Measurements from ENCODE around the gene BIN1.
"Not testable (repeated sequence)": the region's sequence is repeated elsewhere in the genome, so short reads cannot be mapped to it uniquely, and the experiment has no call there.

Gene BIN1

DNA sequence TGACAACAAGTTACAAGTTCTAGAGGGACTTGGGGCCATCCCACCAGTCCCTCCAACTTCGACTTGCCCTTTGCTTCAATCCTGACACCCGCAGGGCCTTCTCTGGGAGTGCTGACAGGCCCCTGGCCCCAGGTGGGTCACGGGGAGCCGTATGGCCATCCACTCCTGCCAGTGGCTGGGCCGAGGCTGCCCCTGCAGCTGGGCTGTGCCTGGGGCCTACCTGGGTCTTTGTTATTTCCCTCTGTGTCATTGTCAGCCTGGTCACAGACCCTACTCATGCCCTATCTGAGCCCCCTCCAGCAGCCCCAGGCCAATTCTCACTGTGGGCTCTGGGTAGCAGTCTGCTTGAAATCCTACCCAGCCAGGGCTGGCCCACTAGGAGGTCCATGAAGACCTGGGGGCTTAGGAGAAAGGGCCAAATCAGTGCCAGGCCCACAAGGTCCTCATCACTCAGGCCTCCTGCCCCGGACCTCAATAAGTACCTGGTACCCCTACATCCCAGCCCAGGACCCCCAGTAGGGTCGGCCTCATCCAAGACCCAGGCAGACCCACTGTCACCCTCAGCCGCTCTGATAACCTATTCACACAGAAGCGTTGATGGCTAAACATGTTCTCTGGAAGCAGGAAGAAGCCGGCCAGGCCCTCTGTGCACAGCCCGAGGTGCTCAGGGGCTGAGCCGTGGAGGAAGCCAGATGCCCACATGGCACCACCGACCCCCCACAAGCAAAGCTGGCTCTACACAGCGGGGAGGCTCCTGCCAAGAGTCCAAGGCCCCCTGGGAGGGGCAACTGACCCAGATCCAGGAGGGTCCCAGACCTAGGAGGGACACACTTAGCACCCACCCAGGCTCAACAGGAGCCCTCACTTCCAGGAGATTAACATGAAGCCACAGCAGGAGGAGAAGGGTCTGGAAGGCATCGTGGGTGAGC is 57.7 kb downstream of the BIN1 start:
- DNase-seq (ENCODE audit: low read depth in 2 of 2, low spot score in 1 of 2) = no peak

DNA sequence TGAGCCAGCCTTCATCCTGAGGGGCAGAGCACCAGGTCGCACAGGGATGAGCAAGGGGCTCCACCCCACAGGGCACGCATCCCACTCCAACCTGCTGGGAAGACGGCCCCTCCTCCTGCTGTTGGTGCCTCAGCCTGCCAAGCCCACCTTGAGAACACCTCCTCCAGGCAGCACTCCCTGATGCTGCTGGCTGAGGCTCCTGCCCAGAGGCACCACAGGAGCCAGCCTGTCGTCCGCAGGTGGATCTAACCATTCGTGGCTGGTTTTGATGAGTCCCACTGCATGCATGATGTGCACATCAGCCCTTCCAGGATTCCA is 58.4 kb downstream of the BIN1 start:
- DNase-seq (ENCODE audit: low read depth in 2 of 2, low spot score in 1 of 2) = no peak

DNA sequence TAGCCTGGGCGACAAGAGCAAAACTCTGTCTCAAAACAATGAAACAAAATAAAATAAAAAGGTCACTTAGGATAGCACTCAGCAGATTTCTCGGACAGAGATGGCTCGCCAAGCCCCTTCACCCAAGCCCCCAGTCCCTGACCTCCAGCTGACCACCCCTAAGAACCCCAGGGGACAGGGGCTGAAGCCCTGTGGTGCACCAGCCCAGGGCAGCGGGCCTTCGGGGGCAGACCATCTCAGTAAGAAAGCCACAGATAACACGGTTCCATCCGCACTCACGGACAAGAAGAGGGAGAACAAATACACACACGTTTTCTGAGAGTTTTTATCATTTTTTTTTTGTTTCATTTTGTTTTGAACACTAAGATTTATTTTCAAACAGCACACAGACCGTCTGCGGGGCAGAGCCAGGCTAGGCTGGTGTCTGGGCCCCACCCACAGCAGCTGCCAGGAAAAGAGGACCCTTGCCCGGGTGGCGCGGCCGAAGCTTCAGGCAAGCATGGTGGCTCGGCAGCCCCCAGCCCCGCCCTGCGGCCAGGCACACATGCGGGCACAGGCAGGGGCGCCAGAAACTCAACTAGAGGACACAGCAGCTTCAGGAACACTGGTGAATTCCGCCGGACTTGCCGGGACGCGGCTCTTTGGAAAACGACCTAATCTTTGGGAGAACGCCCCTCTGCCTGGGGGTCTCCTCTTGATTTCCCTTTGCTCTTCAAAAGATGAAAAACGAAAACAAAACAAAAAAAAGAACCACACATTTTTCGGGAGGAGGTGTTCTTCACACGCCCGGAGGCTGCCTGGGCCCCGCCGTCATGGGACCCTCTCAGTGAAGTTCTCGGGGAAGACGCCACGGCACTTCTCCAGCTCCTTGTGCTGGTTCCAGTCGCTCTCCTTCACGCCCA is 59.0 kb downstream of the BIN1 start:
- DNase-seq (ENCODE audit: low read depth in 2 of 2, low spot score in 1 of 2) = no peak

DNA sequence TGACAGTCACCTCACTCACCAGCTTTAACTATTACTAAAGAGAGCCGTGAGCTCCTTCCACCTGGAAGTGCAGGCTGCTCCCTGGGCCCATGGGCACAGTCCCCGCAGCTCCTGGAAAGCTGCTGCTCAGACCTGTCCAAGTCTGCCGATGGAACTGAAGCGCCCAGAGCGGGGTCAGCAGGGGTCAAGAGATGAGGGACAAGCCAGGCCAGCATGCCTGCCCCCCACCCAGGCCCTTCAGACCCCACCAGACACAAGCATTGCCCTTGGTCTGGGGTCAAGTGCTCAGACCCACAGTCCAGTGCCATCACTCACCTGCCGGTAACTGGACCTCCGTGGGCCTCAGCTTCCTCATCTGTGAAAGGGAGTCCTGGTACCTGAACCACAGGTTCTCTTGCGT is 59.9 kb downstream of the BIN1 start:
- no peak for DNase-seq (ENCODE audit: low read depth in 2 of 2, low spot score in 1 of 2)

DNA sequence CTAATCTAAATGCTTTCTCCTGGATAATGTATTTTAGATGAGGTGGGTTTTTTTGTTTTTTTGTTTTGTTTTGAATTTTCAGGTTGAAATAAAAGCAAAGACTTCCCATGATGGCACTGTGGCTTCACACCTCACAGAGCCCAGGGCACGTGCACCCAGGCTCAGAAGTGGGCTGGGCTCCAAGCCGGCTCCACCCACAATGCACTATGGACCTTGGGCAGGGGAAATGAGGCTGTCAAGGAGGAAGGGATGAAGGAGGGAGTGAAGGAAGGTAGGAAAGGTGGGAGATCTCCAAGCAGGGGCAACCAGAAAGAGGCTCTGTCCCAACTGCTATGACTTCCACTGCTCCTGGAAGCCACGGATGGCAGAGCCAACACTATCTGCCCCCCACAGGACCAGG is 60.4 kb downstream of the BIN1 start:
- DNase-seq (ENCODE audit: low read depth in 2 of 2, low spot score in 1 of 2) = no peak

DNA sequence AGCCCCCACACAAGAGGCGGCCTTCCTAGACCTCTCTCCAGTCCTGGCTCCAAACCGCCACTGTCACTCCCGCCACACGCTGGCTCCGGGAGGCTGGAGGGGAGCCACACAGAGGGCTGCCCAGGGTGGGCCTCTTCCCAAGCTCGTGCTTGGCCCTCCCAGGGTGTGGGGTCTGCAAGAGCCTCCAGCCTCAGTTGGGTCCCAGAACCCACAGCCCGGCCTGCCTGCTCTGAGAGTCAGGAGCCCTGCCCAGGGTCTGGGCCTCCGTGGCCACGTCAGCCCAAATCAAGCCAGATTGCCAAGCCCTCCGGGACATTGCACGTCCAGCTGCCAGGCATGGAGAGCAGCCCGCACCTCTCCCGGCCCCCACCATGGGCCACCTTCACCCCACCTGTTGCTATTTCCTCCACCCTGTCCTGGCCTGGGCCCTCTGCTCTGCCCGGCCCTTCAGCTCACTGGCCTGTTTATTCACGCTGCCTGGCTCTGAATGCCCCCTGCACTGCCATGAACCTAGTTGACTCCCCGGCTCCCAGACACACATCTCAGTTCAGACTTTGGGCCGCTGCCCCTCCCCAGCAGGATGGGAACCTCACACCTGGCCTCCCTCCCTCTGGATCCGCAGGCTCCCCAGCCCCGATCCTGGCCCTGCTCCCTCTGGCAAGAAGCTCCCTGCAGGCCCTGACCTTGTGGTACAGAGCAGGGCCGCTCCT is 61.0 kb downstream of the BIN1 start:
- no peak for DNase-seq (ENCODE audit: low read depth in 2 of 2, low spot score in 1 of 2)

DNA sequence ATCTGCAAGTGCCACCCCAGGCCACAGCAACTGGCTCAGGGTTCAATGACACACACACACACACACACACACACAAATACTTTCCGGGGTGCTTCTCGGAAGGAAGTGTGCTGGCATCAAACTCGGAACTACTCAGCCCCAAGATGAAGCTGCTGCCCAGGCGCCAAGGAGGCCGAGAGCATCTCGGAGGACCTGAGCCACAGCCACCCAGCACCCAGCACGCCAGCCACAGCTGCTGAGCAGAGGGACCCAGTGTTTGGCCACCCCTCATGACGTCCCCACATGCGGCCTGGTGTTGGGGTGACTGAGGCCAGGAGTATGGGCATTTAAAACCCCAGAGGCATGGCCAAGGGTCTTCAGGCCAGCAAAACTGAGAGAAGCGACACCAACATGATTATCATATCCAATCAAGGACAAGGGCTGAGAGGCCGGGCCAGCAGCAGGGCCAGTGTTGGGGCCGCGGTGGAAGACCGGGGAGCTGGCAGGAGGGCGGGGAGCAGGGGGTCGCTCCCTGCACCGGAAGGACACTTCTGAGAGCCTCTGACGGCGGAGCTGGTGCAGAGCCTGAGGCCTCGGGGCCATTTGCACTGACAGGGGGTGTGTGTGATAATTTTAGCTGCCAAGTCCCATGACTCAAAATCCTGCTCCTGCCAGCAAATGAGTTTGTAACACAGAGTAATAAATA is 61.8 kb downstream of the BIN1 start:
- DNase-seq (ENCODE audit: low read depth in 2 of 2, low spot score in 1 of 2) = no peak

DNA sequence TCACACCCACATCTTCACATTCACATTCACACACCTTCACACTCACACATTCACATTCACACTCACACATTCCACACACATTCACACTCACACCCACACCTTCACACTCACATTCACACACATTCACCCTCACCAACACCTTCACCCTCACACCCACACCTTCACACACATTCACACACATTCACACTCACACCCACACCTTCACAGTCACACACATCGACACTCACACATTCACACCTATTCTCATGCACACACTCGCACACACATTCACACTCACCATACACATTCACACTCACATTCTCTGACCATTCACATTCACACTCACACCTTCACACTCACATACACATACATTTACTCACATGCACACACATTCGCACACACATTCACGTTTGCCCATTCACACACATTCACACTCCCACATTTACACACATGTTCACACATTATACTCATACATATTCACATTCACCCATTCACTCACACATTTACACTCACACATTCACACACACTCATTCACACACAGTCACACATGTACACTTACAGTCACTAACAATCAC is 62.7 kb downstream of the BIN1 start:
- no peak for DNase-seq (ENCODE audit: low read depth in 2 of 2, low spot score in 1 of 2)

DNA sequence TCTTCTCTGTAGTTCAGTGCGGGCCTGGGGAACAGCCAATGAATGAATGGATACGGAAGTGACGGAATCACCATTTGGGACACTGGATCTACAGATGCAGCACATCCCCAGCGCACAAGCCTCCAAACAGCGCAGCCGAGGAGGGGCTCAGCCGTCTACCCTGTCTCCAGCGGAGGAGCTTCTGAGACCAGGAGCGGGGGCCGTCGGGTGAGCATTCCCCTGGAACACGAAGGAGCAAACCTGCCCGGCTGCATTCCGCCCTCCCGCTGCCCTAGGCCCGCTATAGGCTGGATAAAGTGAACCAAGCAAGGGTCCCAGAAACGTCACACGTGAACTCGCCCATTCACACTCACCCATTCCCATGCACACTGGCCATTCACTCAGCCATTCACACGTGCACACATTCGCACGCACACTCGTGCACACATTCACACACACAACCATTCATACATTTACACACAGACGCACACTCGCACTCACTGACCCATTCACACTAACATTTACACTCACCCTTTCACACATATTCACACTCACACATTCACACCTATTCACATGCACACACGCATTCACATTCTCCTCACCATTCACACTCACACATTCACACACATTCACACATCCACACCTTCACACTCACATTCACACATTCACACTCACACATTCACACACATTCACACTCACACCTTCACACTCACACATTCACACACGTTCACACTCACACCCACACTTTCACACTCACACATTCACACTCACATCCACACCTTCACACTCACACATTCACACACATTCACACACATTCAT is 63.4 kb downstream of the BIN1 start:
- DNase-seq (ENCODE audit: low read depth in 2 of 2, low spot score in 1 of 2) = no peak

DNA sequence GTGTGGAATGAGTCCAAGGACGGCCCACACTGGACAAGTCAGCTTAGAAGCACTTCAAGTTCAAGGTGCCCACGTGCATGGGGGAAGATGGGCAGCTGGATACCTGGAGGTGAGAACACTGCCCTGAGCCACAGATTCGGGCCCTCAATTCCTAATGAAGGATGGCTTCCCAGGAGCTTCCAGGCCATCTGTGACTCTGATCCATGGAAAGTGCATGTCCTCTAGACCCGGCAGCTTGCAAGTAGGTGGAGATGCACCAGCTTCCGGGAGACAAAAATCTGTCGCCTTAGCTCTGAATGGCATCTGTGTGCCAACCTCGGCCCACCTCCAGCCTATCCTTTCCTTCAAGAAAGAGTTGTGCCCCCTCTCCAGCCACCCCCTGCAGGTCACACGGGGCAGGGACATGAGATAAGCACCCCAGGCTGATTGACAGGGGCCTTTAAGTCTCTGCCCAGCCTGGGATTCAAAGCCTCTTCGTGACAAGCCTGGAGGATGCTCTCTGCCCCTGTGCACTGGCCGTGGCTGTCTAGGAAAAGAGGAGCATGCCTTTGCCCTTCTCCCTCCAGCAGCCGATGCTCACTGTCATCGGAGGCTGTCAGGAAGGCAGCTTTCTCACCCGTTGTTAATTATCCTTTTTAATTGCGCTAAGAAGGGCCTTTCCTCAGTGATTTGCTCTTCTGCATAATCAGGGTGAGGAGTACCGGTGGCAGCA is 65.5 kb downstream of the BIN1 start:
- DNase-seq (ENCODE audit: low read depth in 2 of 2, low spot score in 1 of 2) = no peak

DNA sequence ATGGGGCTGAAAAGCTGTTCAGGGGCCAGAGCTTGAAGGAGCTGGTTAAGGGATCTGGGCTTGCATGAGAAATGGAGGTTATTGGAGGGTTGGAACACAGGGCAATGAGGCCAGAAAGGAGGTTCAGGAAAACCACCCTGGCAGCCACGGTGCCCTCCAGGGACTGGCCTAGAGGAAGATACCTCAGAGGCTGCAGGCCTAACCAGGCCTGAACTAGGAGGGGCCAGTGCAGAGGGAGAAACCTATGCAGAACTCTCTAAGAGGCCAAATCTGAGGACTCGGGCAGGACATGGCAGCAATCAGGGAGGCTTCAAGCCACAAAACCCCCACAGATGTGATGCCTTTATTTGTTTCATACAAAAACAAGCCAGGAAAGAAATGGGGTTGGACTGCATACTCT is 66.8 kb downstream of the BIN1 start:
- no peak for DNase-seq (ENCODE audit: low read depth in 2 of 2, low spot score in 1 of 2)

DNA sequence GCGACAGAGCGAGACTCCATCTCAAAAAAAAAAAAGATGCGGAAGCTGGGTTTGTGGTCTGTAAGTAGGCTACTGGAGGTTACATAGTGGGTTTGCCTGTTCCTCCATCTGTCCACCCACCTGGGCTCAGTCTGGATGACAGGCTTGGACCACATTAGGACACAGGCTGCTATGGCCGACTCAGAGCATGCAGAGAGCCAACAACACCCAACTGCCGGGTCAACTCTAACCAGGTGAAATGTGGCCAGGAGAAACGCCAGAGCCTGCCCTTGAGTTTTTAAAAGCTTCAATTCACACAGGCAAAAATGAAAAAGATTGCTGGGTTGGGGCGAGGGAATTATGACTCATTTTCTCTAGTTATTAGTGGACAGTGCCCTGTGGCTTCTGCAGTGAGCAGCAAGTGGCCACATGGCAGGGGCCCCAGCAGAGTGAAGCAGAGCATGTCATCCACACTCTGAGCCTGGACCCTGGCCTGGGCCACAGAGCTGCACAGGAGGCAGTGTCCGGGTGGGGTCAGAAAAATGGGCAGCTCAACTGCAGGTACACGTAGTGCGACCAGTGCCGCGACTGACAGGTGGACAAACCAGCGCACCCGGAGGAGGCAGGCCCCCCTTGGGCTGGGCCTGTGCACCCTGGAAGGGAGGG is 67.4 kb downstream of the BIN1 start:
- DNase-seq (ENCODE audit: low read depth in 2 of 2, low spot score in 1 of 2) = no peak

DNA sequence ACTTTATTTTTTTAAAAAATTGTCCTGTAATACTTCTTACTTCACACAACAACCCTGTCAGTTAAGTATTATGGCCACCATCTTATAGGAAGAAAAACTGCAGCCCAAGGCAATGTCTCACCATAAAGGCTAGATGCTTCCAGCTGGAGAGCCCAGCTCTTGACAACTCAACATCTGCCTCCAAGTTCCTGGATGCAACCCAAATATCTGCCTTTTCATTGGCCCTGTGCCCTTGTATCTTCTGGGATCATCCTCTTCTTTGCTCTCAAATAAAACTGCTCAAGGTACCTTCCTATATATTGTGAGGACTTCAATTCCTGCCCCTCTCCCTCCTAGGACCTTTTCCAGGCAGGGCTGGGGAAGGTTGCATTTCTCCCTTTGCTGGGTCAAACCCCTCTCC is 69.5 kb downstream of the BIN1 start:
- DNase-seq (ENCODE audit: low read depth in 2 of 2, low spot score in 1 of 2) = no peak

DNA sequence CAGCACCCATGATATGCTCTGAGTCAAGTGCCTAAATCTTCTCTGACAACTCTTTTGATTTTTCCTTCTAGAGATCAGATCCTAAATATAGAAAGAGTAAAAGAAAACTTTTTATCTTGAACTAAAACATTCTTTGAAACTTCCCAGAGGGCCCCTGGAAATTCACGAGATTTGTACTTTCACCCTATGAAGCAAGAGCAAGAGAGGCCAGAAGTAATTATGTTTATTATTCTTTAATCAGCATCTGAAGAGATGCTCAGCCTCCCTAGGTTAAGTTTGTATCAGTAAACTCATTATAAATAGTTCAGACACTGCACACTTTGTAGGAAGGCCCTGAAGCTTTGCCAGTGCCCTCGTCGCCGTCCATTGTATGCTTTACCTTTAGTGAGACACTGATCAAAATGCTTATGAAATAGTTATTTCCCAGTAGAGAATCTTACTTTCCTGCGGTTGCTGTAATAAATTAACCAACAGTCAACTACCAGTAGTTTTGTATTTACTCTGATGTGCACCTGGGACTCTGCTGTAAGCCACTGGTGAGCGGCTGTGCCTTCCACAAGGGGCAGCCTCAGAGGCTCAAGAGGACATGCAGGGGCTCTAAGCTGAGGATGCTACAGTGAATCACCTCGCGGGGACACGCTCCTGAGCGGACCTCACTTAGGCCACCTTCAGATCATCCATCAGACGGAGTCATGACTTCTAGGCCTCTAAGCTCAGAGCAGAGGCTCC is 71.9 kb downstream of the BIN1 start:
- no peak for DNase-seq (ENCODE audit: low read depth in 2 of 2, low spot score in 1 of 2)

DNA sequence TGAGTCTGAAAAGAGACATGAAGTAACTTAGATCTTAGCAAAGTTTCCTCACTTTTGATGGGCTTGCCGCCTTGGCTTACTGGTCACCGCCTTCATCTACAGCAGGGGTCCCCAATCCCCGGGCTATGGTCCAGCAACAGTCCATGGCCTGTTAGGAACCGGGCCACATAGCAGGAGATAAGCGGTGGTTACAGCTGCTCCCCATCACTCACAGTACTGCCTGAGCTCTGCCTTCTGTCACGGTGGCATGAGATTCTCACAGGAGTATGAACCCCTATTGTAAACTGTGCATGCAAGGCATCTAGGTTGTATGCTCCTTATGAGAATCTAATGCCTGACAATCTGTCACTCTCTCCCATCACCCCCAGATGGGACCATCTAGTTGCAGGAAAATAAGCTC is 72.9 kb downstream of the BIN1 start:
- DNase-seq (ENCODE audit: low read depth in 2 of 2, low spot score in 1 of 2) = no peak

DNA sequence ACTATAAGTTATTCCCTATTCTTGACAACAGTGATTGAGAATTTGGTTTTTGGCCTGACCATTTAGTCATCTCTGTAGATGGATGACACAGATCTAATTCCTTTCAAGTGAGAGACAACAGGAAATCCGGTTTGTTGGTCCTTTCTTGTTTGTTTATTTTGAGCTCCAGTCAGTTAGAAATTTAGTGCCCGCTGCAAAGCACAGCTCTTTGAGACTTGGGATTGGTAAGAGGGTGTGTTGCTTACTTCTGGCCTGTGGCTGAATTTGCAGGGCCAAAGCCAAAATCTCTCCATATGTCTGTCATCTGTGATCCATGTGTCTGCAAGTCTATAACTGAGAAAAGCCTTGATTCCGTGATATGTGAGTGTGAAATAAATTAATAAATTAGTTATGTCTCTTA is 74.3 kb downstream of the BIN1 start:
- no peak for DNase-seq (ENCODE audit: low read depth in 2 of 2, low spot score in 1 of 2)

DNA sequence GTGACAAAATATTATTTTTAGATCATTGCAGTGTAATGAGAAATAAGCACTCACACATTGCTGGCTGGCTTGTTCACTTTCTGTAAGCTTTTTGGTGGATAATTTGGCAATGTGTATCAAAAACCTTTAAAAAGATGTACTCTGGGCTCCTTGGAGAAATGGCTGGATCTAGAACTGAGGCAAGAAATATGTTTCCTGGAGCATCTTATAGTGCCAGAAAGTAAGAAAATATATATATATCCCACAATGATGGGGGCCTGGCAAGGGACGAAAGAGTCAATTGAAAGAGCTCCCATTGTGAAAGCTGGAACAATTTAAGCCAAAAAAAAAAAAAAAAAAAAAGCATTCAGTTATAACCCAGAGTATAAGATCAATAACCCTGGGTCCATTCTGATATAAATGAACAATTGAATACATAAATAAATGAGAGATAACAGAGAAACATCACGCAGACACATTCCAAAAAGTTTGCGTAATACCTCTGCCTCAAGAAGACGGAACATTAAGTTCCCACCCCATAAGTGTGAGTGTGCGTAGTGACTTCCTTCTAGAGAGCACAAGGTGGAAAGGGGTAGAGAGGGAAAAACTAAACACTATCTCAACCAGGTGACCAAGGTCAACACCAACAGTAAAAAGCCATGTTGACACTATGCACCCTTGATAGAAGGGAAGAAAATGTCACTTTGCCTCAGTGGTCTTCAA is 77.5 kb downstream of the BIN1 start:
- DNase-seq (ENCODE audit: low read depth in 2 of 2, low spot score in 1 of 2) = no peak

DNA sequence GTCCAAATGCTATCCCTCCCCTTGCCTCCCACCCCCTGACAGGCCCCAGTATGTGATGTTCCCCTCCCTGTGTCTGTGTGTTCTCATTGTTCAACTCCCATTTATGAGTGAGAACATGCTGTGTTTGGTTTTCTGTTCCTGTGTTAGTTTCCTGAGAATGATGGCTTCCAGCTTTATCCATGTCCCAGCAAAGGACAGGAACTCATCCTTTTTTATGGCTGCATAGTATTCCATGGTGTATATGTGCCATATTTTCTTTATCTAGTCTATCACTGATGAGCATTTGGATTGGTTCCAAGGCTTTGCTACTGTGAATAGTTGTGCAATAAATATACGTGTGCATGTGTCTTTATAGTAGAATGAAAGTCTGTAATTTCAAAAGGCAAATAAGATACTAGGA is 78.2 kb downstream of the BIN1 start:
- not testable (repeated sequence) for DNase-seq (ENCODE audit: low read depth in 2 of 2, low spot score in 1 of 2)
